Measurements from ENCODE around the gene ITPR1. TPM values are rescaled to one million over a fixed set of nuclear protein-coding genes. Genes with fewer than 3 reads are reported as not detected.
A peak's percentile ranks its signal among the peaks of the same experiment; 100 is the strongest.

ITPR1 gene
- total and polyA plus RNA-seq, 4 experiments from 2014 or later, result 6.1 to 72.8 (median 44.2) TPM

- peaks cover 27% of the 10 kb centered on the region for H3K4me1 ChIP-seq (ENCODE audit: insufficient read depth, low read length)
- no peaks in the 10 kb centered on the region for H3K36me3 ChIP-seq (ENCODE audit: insufficient read depth, low read length)
- no peak for DNase-seq
Observed at GRCh38 chr3:4753073-4753691, 260.0 kb downstream of the ITPR1 start.

DNA sequence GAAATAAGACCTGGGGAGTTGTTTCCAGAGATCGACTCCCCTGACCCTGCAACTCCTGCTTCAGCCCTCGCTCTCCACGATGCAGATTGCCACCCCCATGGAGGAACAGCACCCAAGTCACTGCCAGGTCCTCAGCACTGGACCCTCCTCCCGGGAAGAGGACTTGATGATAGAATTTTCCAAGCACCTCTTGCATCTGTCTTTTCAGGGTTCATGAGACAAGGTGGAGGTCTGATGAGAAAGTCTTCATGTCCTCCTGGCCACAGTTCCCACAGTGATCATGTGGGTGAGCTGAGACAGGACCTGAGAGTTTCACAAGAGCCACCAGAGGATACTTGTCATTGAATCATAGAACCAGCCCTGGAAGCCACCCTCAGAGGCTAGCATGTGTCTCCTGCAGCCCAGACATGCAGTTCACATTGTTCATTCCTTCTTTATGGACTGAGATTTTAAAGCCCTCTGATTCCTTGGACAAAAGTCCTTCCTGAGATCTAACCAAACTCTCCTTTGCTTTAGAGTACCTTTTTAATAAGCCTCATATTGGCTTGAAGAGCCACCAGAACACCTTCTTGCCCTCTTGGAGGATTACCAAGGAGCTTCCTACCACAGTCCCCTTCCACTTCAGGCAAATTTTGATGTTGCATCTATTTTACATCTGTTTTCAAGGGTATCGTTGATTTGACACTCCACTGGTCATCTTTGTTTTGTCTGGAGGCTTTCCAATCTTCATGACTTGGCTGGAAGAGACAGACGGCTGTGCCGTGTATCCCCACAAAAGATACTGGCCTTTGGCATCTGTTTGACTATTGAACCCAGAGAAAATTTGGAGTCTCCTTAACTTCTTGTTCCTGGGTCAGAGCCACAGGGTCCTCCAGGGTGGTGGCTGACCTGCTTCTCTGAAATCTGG is 261.3 kb downstream of the ITPR1 start:
- no peaks in the 10 kb centered on the region for H3K9me3 ChIP-seq (ENCODE audit: control insufficient read depth in 1 of 2, low read length in 2 of 2)
- peaks cover 32% of the 10 kb centered on the region for H3K4me1 ChIP-seq (ENCODE audit: insufficient read depth, low read length)
- H3K27me3 Mint-ChIP-seq, result no peaks in the 10 kb centered on the region
- H3K27me3 ChIP-seq (ENCODE audit: insufficient read depth, low read length), result no peaks in the 10 kb centered on the region
- H3K27ac Mint-ChIP-seq, result peak overlapping the region in 1 of 7 donors; percentile 40
- intact Hi-C loops (cut with micrococcal nuclease), result no loop called here
- peaks cover 36 to 55% of the 10 kb centered on the region in 2 donors for H3K36me3 Mint-ChIP-seq
- ChIA-PET POLR2A (ENCODE audit: partially characterized antibody) (interaction anchor here (0.6 kb wide), 1 partner anchor 144 kb away, joined by 3 read pairs; no protein-coding TSS in a partner anchor), CTCF (ENCODE audit: partially characterized antibody) (no interaction called here)
- no peaks in the 10 kb centered on the region for H3K36me3 ChIP-seq (ENCODE audit: insufficient read depth, low read length)
- H3K27ac ChIP-seq (ENCODE audit: low read depth, low read length), result no peak overlapping the region
- H3K4me1 Mint-ChIP-seq, result peaks cover 11 to 31% (median 21%) of the 10 kb centered on the region in 4 donors
- no peak overlapping the region for H3K4me3 ChIP-seq (ENCODE audit: low read length in 2 of 2)
- H3K4me3 Mint-ChIP-seq, result no peak overlapping the region
- DNase-seq, result no peak
- H3K9me3 Mint-ChIP-seq, result peaks cover 0 to 2% (median 0%) of the 10 kb centered on the region in 8 donors

More at GRCh38 chr3:4753073-4753691, 260.0 kb downstream of the ITPR1 start:
- H3K4me1 Mint-ChIP-seq, result peaks cover 17 to 44% (median 26%) of the 10 kb centered on the region in 4 donors
- Histone ChIP-seq H3K27ac (ENCODE audit: low read depth, low read length) (no peak overlapping the region), H3K4me3 (ENCODE audit: low read length in 2 of 2) (no peak overlapping the region), H3K27me3 (ENCODE audit: insufficient read depth, low read length) (no peaks in the 10 kb centered on the region), H3K9me3 (ENCODE audit: control insufficient read depth in 1 of 2, low read length in 2 of 2) (no peaks in the 10 kb centered on the region)
- ChIA-PET CTCF (ENCODE audit: partially characterized antibody) (interaction anchor here (1.1 kb wide), 1 partner anchor 41 kb away, joined by 4 read pairs; no protein-coding TSS in a partner anchor), POLR2A (ENCODE audit: partially characterized antibody) (no interaction called here)
- peaks cover 29 to 50% of the 10 kb centered on the region in 2 donors for H3K36me3 Mint-ChIP-seq
- intact Hi-C loops (cut with micrococcal nuclease), result no loop called here
- H3K9me3 Mint-ChIP-seq, result peaks cover 0 to 3% (median 0%) of the 10 kb centered on the region in 8 donors
- H3K27ac Mint-ChIP-seq, result peak overlapping the region in 1 of 7 donors; percentile 68
- no peaks in the 10 kb centered on the region for H3K27me3 Mint-ChIP-seq
- no peak overlapping the region for H3K4me3 Mint-ChIP-seq

GRCh38 chr3:4755566-4755965 is 262.4 kb downstream of the ITPR1 start:
- H3K9me3 ChIP-seq (ENCODE audit: control insufficient read depth in 1 of 2, low read length in 2 of 2), result no peaks in the 10 kb centered on the region
- H3K4me1 ChIP-seq (ENCODE audit: insufficient read depth, low read length), result peaks cover 22% of the 10 kb centered on the region
- no peak overlapping the region for H3K27ac ChIP-seq (ENCODE audit: low read depth, low read length)
- CTCF ChIA-PET (ENCODE audit: partially characterized antibody), result no interaction called here
- H3K27ac Mint-ChIP-seq, result peak overlapping the region in 2 of 7 donors; percentile 37 to 79
- H3K36me3 Mint-ChIP-seq, result peaks cover 38 to 65% of the 10 kb centered on the region in 2 donors
- H3K27me3 ChIP-seq (ENCODE audit: insufficient read depth, low read length), result no peaks in the 10 kb centered on the region
- peaks cover 0 to 2% (median 0%) of the 10 kb centered on the region in 8 donors for H3K9me3 Mint-ChIP-seq
- H3K4me3 Mint-ChIP-seq, result no peak overlapping the region
- no peak for DNase-seq
- no peaks in the 10 kb centered on the region for H3K36me3 ChIP-seq (ENCODE audit: insufficient read depth, low read length)
- H3K4me3 ChIP-seq (ENCODE audit: low read length in 2 of 2), result no peak overlapping the region
- POLR2A ChIA-PET (ENCODE audit: partially characterized antibody), result no interaction called here
- peaks cover 5 to 24% (median 13%) of the 10 kb centered on the region in 4 donors for H3K4me1 Mint-ChIP-seq
- intact Hi-C loops (cut with micrococcal nuclease), result no loop called here
- no peaks in the 10 kb centered on the region for H3K27me3 Mint-ChIP-seq

GRCh38 chr3:4756057-4756775 is 263.1 kb downstream of the ITPR1 start:
- CTCF ChIA-PET (ENCODE audit: partially characterized antibody), result interaction anchor here (1.0 kb wide), 1 partner anchor 8 kb away, joined by 3 read pairs; no protein-coding TSS in a partner anchor
- POLR2A ChIA-PET (ENCODE audit: partially characterized antibody), result no interaction called here
- H3K4me3 ChIP-seq (ENCODE audit: low read length in 2 of 2), result no peak overlapping the region
- Mint-ChIP-seq H3K27ac (peak overlapping the region in 1 of 7 donors; percentile 7), H3K36me3 (peaks cover 35 to 67% of the 10 kb centered on the region in 2 donors), H3K4me3 (no peak overlapping the region), H3K27me3 (no peaks in the 10 kb centered on the region), H3K4me1 (peaks cover 1 to 17% (median 7%) of the 10 kb centered on the region in 4 donors), H3K9me3 (peaks cover 0 to 2% (median 0%) of the 10 kb centered on the region in 8 donors)
- no peak for DNase-seq
- H3K27ac ChIP-seq (ENCODE audit: low read depth, low read length), result no peak overlapping the region
- intact Hi-C loops (cut with micrococcal nuclease), result no loop called here
- H3K4me1 ChIP-seq (ENCODE audit: insufficient read depth, low read length), result peaks cover 15% of the 10 kb centered on the region
- no peaks in the 10 kb centered on the region for H3K9me3 ChIP-seq (ENCODE audit: control insufficient read depth in 1 of 2, low read length in 2 of 2)
- H3K36me3 ChIP-seq (ENCODE audit: insufficient read depth, low read length), result no peaks in the 10 kb centered on the region
- H3K27me3 ChIP-seq (ENCODE audit: insufficient read depth, low read length), result no peaks in the 10 kb centered on the region

DNA sequence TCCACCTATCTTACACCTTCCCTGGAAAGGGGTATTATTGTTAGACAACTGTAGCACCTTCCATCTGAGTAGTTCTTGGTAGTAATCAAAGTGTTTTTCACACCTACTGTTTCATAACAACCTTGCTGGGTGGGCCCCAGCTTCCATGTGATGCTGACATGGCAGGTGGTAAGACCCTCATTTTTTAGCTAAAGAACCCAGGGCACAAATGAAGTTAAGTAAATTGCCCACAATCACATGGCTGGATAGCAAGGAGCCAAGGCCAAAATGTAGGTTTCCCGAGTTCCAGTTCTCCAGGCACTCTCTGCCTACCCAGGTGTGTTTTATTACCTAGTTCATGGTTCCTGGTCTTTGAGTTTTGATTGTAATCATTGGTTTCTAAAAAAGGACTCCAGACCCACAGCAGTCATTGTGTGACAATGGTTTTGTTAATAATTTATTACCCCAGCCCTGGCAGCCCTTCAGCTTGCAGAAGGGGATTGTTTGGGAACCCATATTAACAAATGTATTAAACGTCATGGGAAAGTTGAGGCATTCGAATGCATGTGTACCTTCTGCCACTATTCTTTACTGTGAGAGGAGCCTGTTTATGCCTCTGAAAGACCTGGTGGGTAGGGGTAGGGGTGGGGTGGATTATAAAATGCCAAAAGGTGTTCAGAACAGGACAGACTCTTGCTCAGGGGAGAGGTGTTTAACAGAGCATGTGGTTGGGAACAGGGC is 263.9 kb downstream of the ITPR1 start:
- H3K4me3 ChIP-seq (ENCODE audit: low read length in 2 of 2), result no peak overlapping the region
- DNase-seq, result no peak
- Mint-ChIP-seq H3K27me3 (no peaks in the 10 kb centered on the region), H3K4me1 (peaks cover 0 to 12% (median 4%) of the 10 kb centered on the region in 4 donors), H3K4me3 (no peak overlapping the region), H3K9me3 (peaks cover 0 to 2% (median 0%) of the 10 kb centered on the region in 8 donors), H3K36me3 (peaks cover 40 to 75% of the 10 kb centered on the region in 2 donors), H3K27ac (peak overlapping the region in 2 of 7 donors; percentile 7 to 65)
- no peaks in the 10 kb centered on the region for H3K27me3 ChIP-seq (ENCODE audit: insufficient read depth, low read length)
- no peak overlapping the region for H3K27ac ChIP-seq (ENCODE audit: low read depth, low read length)
- POLR2A ChIA-PET (ENCODE audit: partially characterized antibody), result no interaction called here
- H3K4me1 ChIP-seq (ENCODE audit: insufficient read depth, low read length), result peaks cover 9% of the 10 kb centered on the region
- CTCF ChIA-PET (ENCODE audit: partially characterized antibody), result interaction anchor here (1.0 kb wide), 1 partner anchor 9 kb away, joined by 3 read pairs; no protein-coding TSS in a partner anchor
- no peaks in the 10 kb centered on the region for H3K9me3 ChIP-seq (ENCODE audit: control insufficient read depth in 1 of 2, low read length in 2 of 2)
- no peaks in the 10 kb centered on the region for H3K36me3 ChIP-seq (ENCODE audit: insufficient read depth, low read length)
- intact Hi-C loops (cut with micrococcal nuclease), result no loop called here

DNA sequence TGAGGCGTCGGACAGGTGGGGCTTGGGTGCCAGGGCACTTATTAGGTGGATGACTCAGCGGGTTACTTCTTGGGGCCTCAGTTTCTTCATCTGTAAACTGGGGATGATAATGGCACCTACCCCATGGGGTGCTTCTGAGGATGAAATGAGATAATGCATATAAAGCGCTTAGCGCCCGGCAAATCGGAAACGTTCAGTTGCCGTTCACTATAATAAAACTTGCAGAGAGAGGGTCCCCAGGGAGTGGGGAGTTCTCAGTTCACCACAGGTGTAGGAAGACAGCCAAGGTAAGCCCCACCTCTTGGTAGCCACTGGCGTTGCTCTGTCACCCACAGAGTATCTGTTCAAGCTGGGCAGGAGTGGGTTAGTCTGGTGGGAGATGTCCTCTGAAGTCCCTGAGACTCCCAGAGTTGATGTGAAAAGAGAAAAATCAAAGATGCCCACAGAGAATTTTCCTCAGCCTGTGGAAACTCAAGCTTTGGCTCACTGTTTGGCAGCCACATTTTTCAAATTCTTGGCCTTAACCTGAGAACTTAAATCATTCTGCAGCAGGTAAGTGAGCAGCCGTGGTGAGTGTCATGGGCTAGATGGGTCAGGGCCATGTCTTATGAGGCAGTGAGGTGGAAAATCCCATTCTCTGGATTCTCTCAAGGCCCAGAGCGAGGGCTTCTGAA is 264.6 kb downstream of the ITPR1 start:
- Histone ChIP-seq H3K36me3 (ENCODE audit: insufficient read depth, low read length) (no peaks in the 10 kb centered on the region), H3K4me3 (ENCODE audit: low read length in 2 of 2) (no peak overlapping the region), H3K27me3 (ENCODE audit: insufficient read depth, low read length) (no peaks in the 10 kb centered on the region), H3K4me1 (ENCODE audit: insufficient read depth, low read length) (peaks cover 9% of the 10 kb centered on the region), H3K27ac (ENCODE audit: low read depth, low read length) (no peak overlapping the region), H3K9me3 (ENCODE audit: control insufficient read depth in 1 of 2, low read length in 2 of 2) (no peaks in the 10 kb centered on the region)
- Mint-ChIP-seq H3K27ac (no peak overlapping the region), H3K9me3 (peaks cover 0 to 2% (median 0%) of the 10 kb centered on the region in 8 donors), H3K36me3 (peaks cover 47 to 80% of the 10 kb centered on the region in 2 donors), H3K4me1 (peaks cover 0 to 10% (median 3%) of the 10 kb centered on the region in 4 donors), H3K4me3 (no peak overlapping the region), H3K27me3 (no peaks in the 10 kb centered on the region)
- intact Hi-C loops (cut with micrococcal nuclease), result loop anchor here (2.0 kb wide), 1 partner anchor 21 kb away; no protein-coding TSS in a partner anchor
- CTCF ChIA-PET (ENCODE audit: partially characterized antibody), result no interaction called here
- POLR2A ChIA-PET (ENCODE audit: partially characterized antibody), result no interaction called here
- no peak for DNase-seq
